Astrocyte (in vitro differentiated cells and primary cell): ENCODE data around the gene CHST2.

ENCODE experiments used
- CTCF ChIP-seq: IDR thresholded peaks from 2 replicates; pipeline ENCODE4 v1.5.1; 2011; ENCODE audit warnings: low read depth, mild to moderate bottlenecking, inconsistent platforms, low read length, moderate library complexity; ENCODE audit not compliant: insufficient read depth
- EZH2 ChIP-seq: IDR thresholded peaks from 2 replicates; pipeline ENCODE4 v1.6.1; 2012; ENCODE audit warnings: mild to moderate bottlenecking, low read length, inconsistent platforms; ENCODE audit not compliant: insufficient read depth

- TF ChIP-seq EZH2 (no peak), CTCF (no peak)
Measured at GRCh38 chr3:143120716-143121240, 1.2 kb downstream of the CHST2 start.
